Mammary epithelial cell (primary cell): Measurements from ENCODE around the gene APOOL.

Experiments used
- CTCF ChIP-seq, 2 donors: IDR thresholded peaks in 1 of 2; conservative IDR thresholded peaks in 1 of 2; 2 replicates each; pipeline ENCODE4 v1.5.1; 2011 to 2012; ENCODE audit warnings: inconsistent platforms in 2 of 2, low read length in 2 of 2, mild to moderate bottlenecking in 2 of 2, control low read depth in 1 of 2, low read depth in 1 of 2; ENCODE audit not compliant: insufficient read depth in 1 of 2; ENCODE audit errors: extremely low read depth in 1 of 2
- EZH2 ChIP-seq: IDR thresholded peaks from 2 replicates; pipeline ENCODE4 v1.6.1; 2012; ENCODE audit warnings: low read length, inconsistent platforms, borderline replicate concordance

- TF ChIP-seq CTCF (conservative IDR thresholded peaks at IDR 0.05 in 1 of 2, IDR thresholded peaks at IDR 0.05 in 1 of 2; ENCODE audit: extremely low read depth in 1 of 2, insufficient read depth in 1 of 2, low read depth in 1 of 2, low read length in 2 of 2): no peak
- no peak for TF ChIP-seq EZH2
These were observed 135.7 kb downstream of the APOOL start for GRCh38 chrX:85139422-85139821.
